GM12878 (cell line): ENCODE measurements around the gene FAM120A. TPM values are rescaled to one million over a fixed set of nuclear protein-coding genes. Genes with fewer than 3 reads are reported as not detected.

ENCODE experiments used
- ATAC-seq: fragments of 200-7000 bp; cut with Tn5 transposase; 3 replicates; pipeline ENCODE4 v1.9.1; 2020; ENCODE audit warnings: mild to moderate bottlenecking, moderate library complexity
- BruUV-seq: library from RNA; stranded (reverse); fragments of 400-500 nt; replicated peaks from 2 replicates; lab custom pipeline; 2021; lab: Mats Ljungman, UMichigan
- CTCF ChIA-PET: fragments of 300-600 bp; sonication (Branson Sonifier 250); formaldehyde crosslinking; extraction: SDS; loops from one replicate; lab custom pipeline; 2021; ENCODE audit warnings: inconsistent platforms; lab: Yijun Ruan, JAX
- POLR2A ChIA-PET: fragments of 350-600 bp; formaldehyde crosslinking; extraction: SDS; loops from one replicate; lab custom pipeline; 2021; ENCODE audit warnings: inconsistent platforms; lab: Charles Lee
- RAD21 ChIA-PET: fragments of 300-600 bp; sonication (Branson Sonifier 250); formaldehyde crosslinking; loops from one replicate; lab custom pipeline; 2023; ENCODE audit warnings: antibody characterized with exemption; ENCODE audit not compliant: unreplicated experiment; lab: Charles Lee
- SMC1A ChIA-PET: fragments of 300-600 bp; sonication (Branson Sonifier 250); formaldehyde crosslinking; loops from one replicate; lab custom pipeline; 2023; ENCODE audit not compliant: unreplicated experiment, uncharacterized antibody; lab: Charles Lee
- DNase-seq: peaks from one replicate; pipeline ENCODE4 v3.0.0-alpha.2; 2011; ENCODE audit warnings: low read depth, low spot score
- FAIRE-seq: peaks from 3 replicates; lab custom pipeline; 2011; peaks lifted over from hg19 to GRCh38; lab: Jason Lieb, UNC
- H2AFZ ChIP-seq: 2 replicates; pipeline ENCODE4 v1.6.0; 2011; ENCODE audit warnings: low read depth, low read length, control low read depth; ENCODE audit not compliant: control insufficient read depth
- H3K27ac ChIP-seq: 2 replicates; pipeline ENCODE4 v1.5.1; 2011; ENCODE audit warnings: control low read depth; ENCODE audit not compliant: control insufficient read depth, insufficient read depth
- H3K27me3 ChIP-seq, 2 experiments: replicated peaks in 1 of 2; 2 replicates each; pipeline versions ENCODE4 v1.6.0 to v1.6.1; 2011; ENCODE audit warnings: low read length in 1 of 2; ENCODE audit not compliant: control insufficient read depth in 2 of 2, insufficient read depth in 2 of 2
- H3K36me3 ChIP-seq, 2 experiments: 2 replicates each; pipeline ENCODE4 v1.5.1; 2011; ENCODE audit warnings: low read length in 1 of 2; ENCODE audit not compliant: control insufficient read depth in 2 of 2, insufficient read depth in 2 of 2
- H3K4me1 ChIP-seq: 2 replicates; pipeline ENCODE4 v1.6.1; 2011; ENCODE audit warnings: mild to moderate bottlenecking, low read length, moderate library complexity, mixed read lengths; ENCODE audit not compliant: control insufficient read depth, insufficient read depth
- H3K4me2 ChIP-seq: 2 replicates; pipeline ENCODE4 v1.6.0; 2011; ENCODE audit warnings: control low read depth; ENCODE audit not compliant: control insufficient read depth, insufficient read depth
- H3K4me3 ChIP-seq: fragments of 200-600 bp; sonication (generic); 2 replicates; pipeline ENCODE4 v1.5.1; 2016
- H3K79me2 ChIP-seq: 2 replicates; pipeline ENCODE4 v1.6.0; 2011; ENCODE audit warnings: low read length; ENCODE audit not compliant: control insufficient read depth, insufficient read depth
- H3K9ac ChIP-seq: 2 replicates; pipeline ENCODE4 v1.8.0; 2011; ENCODE audit warnings: low read length, control low read depth, mixed read lengths; ENCODE audit not compliant: control insufficient read depth, insufficient read depth
- H3K9me3 ChIP-seq: replicated peaks from 3 replicates; pipeline ENCODE4 v1.5.1; 2011; ENCODE audit warnings: mild to moderate bottlenecking, low read length; ENCODE audit not compliant: control insufficient read depth, insufficient read depth
- H4K20me1 ChIP-seq: 2 replicates; pipeline ENCODE4 v1.6.0; 2011; ENCODE audit not compliant: control insufficient read depth, insufficient read depth
- BRCA1 ChIP-seq: IDR thresholded peaks from 2 replicates; pipeline ENCODE4 v1.6.1; 2011; ENCODE audit warnings: low read depth, low read length, improper control_type of control experiment
- NFYA ChIP-seq: IDR thresholded peaks from 2 replicates; pipeline ENCODE4 v1.6.1; 2011; ENCODE audit warnings: low read depth, mild to moderate bottlenecking, low read length, improper control_type of control experiment, borderline replicate concordance
- PRDM15 ChIP-seq: fragments of 450-650 bp; formaldehyde crosslinking; IDR thresholded peaks from 2 replicates; pipeline ENCODE4 v1.4.0; 2020; ENCODE audit warnings: mild to moderate bottlenecking, moderate library complexity
- SMARCA5 ChIP-seq: fragments of 450-650 bp; IDR thresholded peaks from 2 replicates; pipeline ENCODE4 v1.6.1; 2017; ENCODE audit warnings: mild to moderate bottlenecking
- SPI1 ChIP-seq: IDR thresholded peaks from 2 replicates; pipeline ENCODE4 v1.6.1; 2011; ENCODE audit warnings: low read depth, mild to moderate bottlenecking, low read length, moderate library complexity, borderline replicate concordance; ENCODE audit not compliant: insufficient read depth
- STAT3 ChIP-seq: IDR thresholded peaks from 2 replicates; pipeline ENCODE4 v1.6.1; 2011; ENCODE audit warnings: low read depth, low read length, improper control_type of control experiment
- WGBS: methylation state at CpG from one replicate; pipeline ENCODE4 v1.1.6; 2016; ENCODE audit warnings: low lambda C conversion rate; ENCODE audit not compliant: insufficient replicate concordance, insufficient coverage; ENCODE audit errors: missing lambda C conversion rate; 5-methylcytosine and 5-hydroxymethylcytosine counted together
- in situ Hi-C: fragments of 300-500 bp; cut with MboI; formaldehyde crosslinking; loops from 9 replicates; pipeline ENCODE4 v1.14.3; 2018; ENCODE audit warnings: mixed read lengths
- intact Hi-C: fragments of 100-400 bp; cut with micrococcal nuclease; formaldehyde crosslinking; loops from one replicate; pipeline ENCODE4 v1.14.2; 2022; ENCODE audit not compliant: unreplicated experiment
- polyA plus RNA-seq, 11 experiments: library from polyadenylated mRNA; depleted of rRNA in 4 of 11; unstranded in 6 of 11; stranded (reverse) in 5 of 11; fragments of >200 nt; fragmentation: Nextera tagmentation in 4 of 11; fragmentation: Illumina TruSeq in 1 of 11; extraction: Ambion mirVana in 4 of 11; extraction: Trizol in 1 of 11; gene quantifications; 1 replicate in 1 of 11; 2 replicates in 10 of 11; pipeline versions ENCODE4 v1.2.1 to v1.2.3, GENCODE V29; 2011 to 2016; ENCODE audit warnings: inconsistent platforms in 2 of 11, missing spikeins in 2 of 11, low read depth in 1 of 11
- total RNA-seq, 4 experiments: library from RNA; depleted of rRNA in 3 of 4; stranded (reverse); fragments of >200 nt in 3 of 4; fragmentation: Illumina TruSeq in 1 of 4; extraction: Trizol in 1 of 4; gene quantifications; 2 replicates each; pipeline versions ENCODE4 v1.2.1 to v1.2.3, GENCODE V29; 2013 to 2021

The FAM120A gene
- total and polyA plus RNA-seq, 10 of the 15 experiments (the other 5 are each of a cell fraction or from before 2014, with no cell fraction given): 13.1 to 89.6 (median 52.5) TPM

GRCh38 chr9:93593144-93593658 lies 141.7 kb downstream of the FAM120A start (continued):
- no peak for TF ChIP-seq PRDM15 (CRISPR knock-in tag)
- TF ChIP-seq STAT3: no peak

- peaks cover 3% of the 10 kb centered on the region; the same call in 1 of the 2 replicates for H4K20me1 ChIP-seq
- H3K9me3 ChIP-seq: no peaks in the 10 kb centered on the region
- ChIA-PET SMC1A (no interaction called here), POLR2A (interaction anchor here (1.0 kb wide), 1 partner anchor 28 kb away, joined by 3 read pairs; no protein-coding TSS in a partner anchor), CTCF (no interaction called here)
- no peak for ATAC-seq
- WGBS: 84% methylated on average over 9 of the region's 9 CpGs
- no peak overlapping the region for H3K27ac ChIP-seq
- intact Hi-C loops: no loop called here
- no peak overlapping the region for H2AFZ ChIP-seq
- no TSS peak for BruUV-seq
- no peak overlapping the region for H3K9ac ChIP-seq
- H3K27me3 ChIP-seq: no peaks in the 10 kb centered on the region
- TF ChIP-seq NFYA (no peak), BRCA1 (no peak), SPI1 (no peak), SMARCA5 (no peak)
- TF ChIP-seq, all 136 proteins: peak for 0
- Histone ChIP-seq H3K4me3 (no peak overlapping the region), H3K36me3 (no peaks in the 10 kb centered on the region), H3K4me1 (no peaks in the 10 kb centered on the region), H3K79me2 (no peaks in the 10 kb centered on the region), H3K4me2 (no peak overlapping the region)
- DNase-seq (no peak), FAIRE-seq (no peak)
- RAD21 ChIA-PET: no interaction called here
- in situ Hi-C loops: no loop called here
Measured at GRCh38 chr9:93594041-93594756, 142.7 kb downstream of the FAM120A start.
